ENCODE results near the gene WWTR1.

GRCh38 chr3:149638228-149639092, 19.4 kb downstream of the WWTR1 start:
- TF ChIP-seq CTCF (IDR thresholded peaks at IDR 0.05; ENCODE audit: low read depth, low read length) (no peak), MYC (IDR thresholded peaks at IDR 0.05; ENCODE audit: low read depth, low read length) (no peak)

Data from NB4 (cell line).